Renal cortex interstitium (tissue), 11 donors: ENCODE data around the gene ADRA2C. TPM values are rescaled to one million over a fixed set of nuclear protein-coding genes. Genes with fewer than 3 reads are reported as not detected.
"Not testable (repeated sequence)": the region's sequence is repeated elsewhere in the genome, so short reads cannot be mapped to it uniquely, and the experiment has no call there.

Experiments used
- DNase-seq, 11 donors: peaks; one replicate each; pipeline ENCODE4 v3.0.0-alpha.2; 2013; ENCODE audit warnings: low read depth in 9 of 11, low spot score in 4 of 11; ENCODE audit errors: extremely low read depth in 1 of 11
- polyA plus RNA-seq, 3 donors: library from polyadenylated mRNA; unstranded; fragments of 120-200 nt; gene quantifications; one replicate each; pipeline ENCODE4 v1.2.1, GENCODE V29; 2013; ENCODE audit not compliant: insufficient read length in 3 of 3

The ADRA2C gene
- polyA plus RNA-seq, 3 donors: 6.8 to 16.4 (median 9.2) TPM

- no peak for DNase-seq
Observed at GRCh38 chr4:3802571-3803474, 36.6 kb downstream of the ADRA2C start.

DNA sequence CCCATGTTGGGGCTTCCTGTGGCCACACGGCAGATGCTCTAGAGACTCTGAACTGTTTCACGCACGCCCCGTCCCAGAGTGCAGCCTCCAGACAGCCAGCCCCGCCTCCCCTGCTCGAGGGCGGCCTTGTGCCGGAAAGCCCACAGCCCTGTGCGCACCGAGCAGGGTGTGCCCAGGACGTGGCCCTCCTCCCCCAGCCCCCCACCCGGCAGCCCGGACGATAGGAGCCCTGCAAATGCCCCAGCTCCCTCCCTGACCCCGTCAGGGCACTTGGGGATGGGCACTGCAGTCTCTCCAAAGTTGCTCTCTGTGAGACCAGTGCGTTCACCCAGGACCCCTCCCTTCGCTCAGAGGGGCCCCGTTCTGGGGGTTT is 37.3 kb downstream of the ADRA2C start:
- no peak for DNase-seq

DNA sequence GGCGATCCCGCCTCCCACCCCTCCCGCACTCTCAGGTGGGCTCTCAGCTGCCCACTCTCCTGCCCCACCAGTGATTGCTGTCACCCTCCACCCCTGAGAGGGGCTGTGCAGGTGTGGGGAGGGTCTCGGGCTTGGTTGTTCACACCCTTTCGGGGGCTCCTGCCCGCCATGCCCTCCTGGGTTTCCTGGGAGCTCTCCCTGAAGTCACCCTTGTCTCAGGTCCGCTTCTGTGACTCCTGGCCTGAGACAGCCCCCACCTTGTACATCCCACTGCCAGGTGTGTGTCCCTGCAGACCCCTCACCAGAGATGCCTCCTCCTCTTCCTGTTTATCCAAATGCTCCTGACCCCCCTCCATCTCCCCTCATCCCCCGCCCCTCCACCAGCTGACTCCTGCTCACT is 37.8 kb downstream of the ADRA2C start:
- no peak for DNase-seq

- DNase-seq: no peak
Observed at GRCh38 chr4:3805026-3805425, 38.8 kb downstream of the ADRA2C start.

DNA sequence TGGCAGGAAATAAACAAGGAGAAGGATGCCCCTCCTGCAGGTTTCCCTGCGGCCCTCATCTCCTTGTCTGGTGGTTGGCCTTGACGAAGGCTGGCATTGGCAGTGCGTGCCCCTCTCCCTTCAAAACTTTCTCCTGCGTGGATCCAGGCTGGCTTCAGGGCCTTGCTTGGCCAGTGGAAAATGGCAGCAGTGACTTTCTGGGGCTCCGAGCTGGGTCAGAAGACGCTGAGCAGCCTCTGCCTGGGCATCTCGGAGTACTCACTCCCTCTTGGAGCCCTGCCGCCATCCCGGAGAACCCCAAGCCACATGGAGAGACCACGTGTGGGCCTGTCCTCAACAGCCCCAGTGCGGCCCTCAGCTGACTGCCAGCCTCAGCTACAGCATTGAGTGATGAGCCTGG is 39.5 kb downstream of the ADRA2C start:
- no peak for DNase-seq

- no peak for DNase-seq
Observed at GRCh38 chr4:3807311-3807710, 41.1 kb downstream of the ADRA2C start.

- no peak for DNase-seq
Observed at GRCh38 chr4:3807822-3808496, 41.8 kb downstream of the ADRA2C start.

GRCh38 chr4:3808597-3808996 is 42.4 kb downstream of the ADRA2C start:
- DNase-seq: no peak

- DNase-seq: no peak
Observed at GRCh38 chr4:3809028-3809427, 42.8 kb downstream of the ADRA2C start.

DNA sequence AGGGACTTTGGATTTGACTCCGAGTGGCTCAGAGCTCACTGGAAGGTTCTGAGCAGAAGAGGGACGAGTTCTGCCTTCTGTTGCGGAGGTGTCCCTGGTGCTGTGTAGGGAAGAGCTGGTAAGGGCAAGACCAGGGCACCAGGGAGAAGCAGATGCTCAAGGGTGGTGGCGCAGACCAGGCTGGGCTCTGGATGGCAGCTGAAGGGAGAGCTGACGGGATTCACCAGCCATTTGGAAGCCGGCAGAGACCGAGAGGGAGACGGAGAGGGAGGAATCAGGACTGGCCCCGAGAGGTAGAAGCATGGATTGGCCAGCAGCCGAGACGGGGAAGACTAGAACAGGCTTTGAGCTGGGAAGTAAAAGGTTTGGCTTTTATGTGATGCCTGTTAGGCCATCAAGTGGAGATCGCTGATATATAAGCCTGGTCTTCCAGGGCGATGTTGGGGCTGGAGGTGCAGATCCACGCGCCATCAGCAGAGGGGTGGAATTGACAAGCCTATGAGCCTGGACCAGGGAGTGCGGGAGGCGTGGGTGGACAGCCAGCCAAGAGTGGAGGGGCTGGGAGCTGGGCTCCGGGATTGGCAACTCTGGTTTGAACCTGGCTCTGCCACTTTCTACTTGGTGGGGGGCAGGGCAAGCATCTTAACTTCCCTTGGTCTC is 43.4 kb downstream of the ADRA2C start:
- no peak for DNase-seq

- DNase-seq: no peak
Observed at GRCh38 chr4:3810111-3810680, 44.0 kb downstream of the ADRA2C start.

DNA sequence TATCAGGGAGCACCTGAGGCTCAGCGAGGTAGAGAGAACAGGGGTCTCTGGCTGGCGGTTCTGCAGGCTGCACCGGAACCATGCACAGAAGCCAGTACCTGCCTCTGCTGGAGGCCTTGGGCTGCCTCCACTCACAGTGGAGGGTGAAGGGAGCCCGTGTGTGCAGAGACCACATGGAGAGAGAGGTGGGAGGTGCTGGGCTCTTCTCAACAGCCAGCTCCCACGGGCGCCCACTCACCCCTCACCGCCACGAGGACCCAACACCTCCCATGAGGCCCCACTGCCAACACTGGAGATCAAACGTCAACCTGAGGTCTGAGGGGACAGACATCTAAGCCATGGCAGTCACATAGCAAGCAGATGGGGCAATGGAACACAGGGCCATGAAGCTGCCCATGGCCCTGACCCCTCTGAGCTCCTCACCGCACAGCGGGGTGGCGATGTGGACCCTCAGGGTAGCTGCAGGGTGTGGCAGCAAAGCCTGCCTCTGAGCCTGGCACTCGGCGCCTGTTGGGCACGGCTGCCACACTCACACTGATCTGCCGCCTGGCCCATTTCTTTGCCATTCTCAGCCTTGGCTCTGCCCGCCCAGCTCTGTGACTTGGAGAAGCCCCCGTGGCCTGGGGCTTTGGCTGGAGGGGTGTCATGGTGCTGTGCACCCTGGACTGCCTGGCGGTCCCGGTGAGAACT is 44.8 kb downstream of the ADRA2C start:
- DNase-seq: no peak

DNA sequence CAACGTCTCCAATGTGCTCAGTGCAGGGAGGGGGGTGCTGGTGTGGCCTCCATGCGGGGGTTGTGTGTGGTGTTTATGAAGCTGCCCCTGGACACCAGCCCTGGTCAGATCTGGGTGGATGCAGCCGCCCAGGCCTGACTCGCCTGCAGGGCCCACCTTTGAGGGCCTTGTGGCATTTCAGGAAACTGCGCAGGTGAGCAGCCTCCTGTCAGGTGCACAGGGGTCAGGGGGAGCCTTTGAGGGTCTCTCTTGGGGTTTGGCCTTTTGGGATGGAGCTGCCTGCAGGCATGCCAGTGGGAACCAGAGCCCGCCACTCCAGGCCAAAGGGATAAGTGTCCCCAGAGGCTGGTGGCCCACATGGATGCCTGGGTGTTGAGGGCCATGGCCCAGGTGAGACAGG is 45.4 kb downstream of the ADRA2C start:
- no peak for DNase-seq

- DNase-seq: no peak
Observed at GRCh38 chr4:3812211-3812934, 46.2 kb downstream of the ADRA2C start.

DNA sequence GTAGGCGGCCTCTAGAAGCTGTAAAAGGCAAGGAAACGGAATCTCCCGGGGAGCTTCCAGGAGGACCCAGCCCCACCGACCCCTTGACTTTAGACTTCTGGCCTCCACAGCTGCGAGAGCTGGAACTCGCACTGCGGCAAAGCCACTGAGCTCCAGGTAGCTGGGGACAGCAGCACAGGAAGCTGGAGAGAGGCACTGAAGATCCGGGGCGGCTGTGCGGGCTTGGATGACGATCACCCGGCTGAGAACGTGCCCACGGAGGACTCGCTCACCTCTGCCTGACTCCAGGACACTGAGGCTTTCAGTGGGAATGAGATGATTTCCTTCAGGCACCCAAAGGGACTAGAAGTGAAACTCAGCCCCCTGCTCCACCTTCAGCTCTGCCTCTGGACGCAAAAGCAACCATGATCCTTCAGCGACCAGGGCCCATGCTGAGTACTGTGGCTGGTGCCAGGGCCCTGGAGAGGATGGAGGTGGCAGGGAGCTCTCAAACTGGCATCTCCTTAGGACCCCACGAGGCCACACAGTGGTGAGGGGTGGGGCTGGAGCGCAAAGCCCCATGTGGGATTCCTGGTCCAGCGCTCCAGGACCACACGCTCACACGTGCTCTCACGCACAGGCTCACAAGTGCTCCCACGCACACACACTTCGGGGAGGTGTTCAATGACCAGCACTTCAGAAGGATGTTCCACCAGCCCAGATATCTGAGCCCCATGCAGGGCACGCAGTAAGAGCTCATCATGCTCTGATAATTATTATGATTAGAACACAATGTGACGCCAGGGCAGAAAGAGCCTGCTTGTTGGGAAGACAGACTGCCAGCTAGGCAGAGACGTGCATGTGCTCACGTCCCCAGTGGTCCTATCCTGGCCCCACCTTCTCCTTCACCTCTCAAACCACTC is 47.2 kb downstream of the ADRA2C start:
- DNase-seq: no peak

GRCh38 chr4:3814053-3814570 is 47.9 kb downstream of the ADRA2C start:
- no peak for DNase-seq

DNA sequence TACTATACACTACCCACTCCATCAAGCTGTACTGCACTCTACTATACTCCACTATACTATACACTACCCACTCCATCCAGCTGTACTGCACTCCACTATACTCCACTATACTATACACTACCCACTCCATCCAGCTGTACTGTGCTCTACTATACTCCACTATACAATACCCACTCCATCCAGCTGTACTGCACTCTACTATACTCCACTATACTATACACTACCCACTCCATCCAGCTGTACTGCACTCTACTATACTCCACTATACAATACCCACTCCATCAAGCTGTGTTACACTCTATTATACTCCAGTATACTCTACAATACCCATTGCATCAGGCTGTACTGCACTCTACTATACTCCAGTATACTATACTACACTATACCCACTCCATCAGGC is 48.7 kb downstream of the ADRA2C start:
- not testable (repeated sequence) for DNase-seq
